LNCaP clone FGC (cell line): ENCODE measurements around the gene CAD.

ENCODE experiments used
- DNase-seq: peaks from one replicate; pipeline ENCODE4 v3.0.0-alpha.2; 2011; ENCODE audit warnings: low read depth
- H3K4me3 ChIP-seq: 2 replicates; pipeline ENCODE4 v1.5.1; 2011; ENCODE audit warnings: mild to moderate bottlenecking, low read depth, low read length, control low read depth
- TF ChIP-seq, protein P1 (sequence below): IDR thresholded peaks from 2 replicates; pipeline ENCODE4 v1.5.1; 2012; ENCODE audit warnings: mild to moderate bottlenecking; ENCODE audit not compliant: control insufficient read depth, insufficient read depth; ENCODE audit errors: extremely low read depth

CAD gene

DNA sequence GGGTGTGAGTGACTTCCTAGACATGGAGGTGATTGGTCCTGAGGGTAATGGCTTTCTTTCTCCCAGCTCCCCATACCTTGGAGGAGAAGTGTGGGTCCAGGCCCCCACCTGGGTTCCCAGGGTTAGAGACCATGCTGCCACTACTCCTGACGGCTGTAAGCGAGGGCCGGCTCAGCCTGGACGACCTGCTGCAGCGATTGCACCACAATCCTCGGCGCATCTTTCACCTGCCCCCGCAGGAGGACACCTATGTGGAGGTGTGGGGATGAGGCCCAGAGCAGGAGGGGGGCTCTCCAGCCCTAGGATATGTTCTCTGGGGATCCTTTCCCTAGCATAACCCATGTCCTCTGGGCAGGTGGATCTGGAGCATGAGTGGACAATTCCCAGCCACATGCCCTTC lies 21.8 kb downstream of the CAD start:
- TF ChIP-seq, protein P1, sequence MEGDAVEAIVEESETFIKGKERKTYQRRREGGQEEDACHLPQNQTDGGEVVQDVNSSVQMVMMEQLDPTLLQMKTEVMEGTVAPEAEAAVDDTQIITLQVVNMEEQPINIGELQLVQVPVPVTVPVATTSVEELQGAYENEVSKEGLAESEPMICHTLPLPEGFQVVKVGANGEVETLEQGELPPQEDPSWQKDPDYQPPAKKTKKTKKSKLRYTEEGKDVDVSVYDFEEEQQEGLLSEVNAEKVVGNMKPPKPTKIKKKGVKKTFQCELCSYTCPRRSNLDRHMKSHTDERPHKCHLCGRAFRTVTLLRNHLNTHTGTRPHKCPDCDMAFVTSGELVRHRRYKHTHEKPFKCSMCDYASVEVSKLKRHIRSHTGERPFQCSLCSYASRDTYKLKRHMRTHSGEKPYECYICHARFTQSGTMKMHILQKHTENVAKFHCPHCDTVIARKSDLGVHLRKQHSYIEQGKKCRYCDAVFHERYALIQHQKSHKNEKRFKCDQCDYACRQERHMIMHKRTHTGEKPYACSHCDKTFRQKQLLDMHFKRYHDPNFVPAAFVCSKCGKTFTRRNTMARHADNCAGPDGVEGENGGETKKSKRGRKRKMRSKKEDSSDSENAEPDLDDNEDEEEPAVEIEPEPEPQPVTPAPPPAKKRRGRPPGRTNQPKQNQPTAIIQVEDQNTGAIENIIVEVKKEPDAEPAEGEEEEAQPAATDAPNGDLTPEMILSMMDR = no peak
- H3K4me3 ChIP-seq = no peak overlapping the region

DNA sequence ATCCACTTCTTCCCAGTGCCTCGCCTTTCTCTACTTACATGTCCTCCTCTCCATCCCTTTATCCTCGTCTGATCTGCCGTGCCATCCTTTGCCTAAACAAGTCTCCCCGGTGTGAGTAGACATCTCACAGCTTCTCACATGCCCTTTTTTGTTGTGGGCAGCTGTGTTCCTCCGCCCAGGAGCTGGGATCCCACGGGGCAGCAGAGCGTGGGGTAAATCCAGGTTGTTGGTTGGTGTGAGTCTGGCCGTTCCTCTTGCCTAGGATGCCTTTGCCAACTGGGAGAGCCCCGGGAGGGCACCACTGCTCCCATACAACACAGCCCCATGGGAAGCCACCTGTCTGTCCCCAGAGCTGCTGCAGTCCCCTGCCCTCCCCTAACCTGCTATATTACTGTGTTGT lies 23.2 kb downstream of the CAD start:
- no peak for DNase-seq
- H3K4me3 ChIP-seq = no peak overlapping the region
- TF ChIP-seq, protein P1 = no peak

More for the DNA sequence above, 21.8 kb downstream of the CAD start:
- DNase-seq = no peak

DNA sequence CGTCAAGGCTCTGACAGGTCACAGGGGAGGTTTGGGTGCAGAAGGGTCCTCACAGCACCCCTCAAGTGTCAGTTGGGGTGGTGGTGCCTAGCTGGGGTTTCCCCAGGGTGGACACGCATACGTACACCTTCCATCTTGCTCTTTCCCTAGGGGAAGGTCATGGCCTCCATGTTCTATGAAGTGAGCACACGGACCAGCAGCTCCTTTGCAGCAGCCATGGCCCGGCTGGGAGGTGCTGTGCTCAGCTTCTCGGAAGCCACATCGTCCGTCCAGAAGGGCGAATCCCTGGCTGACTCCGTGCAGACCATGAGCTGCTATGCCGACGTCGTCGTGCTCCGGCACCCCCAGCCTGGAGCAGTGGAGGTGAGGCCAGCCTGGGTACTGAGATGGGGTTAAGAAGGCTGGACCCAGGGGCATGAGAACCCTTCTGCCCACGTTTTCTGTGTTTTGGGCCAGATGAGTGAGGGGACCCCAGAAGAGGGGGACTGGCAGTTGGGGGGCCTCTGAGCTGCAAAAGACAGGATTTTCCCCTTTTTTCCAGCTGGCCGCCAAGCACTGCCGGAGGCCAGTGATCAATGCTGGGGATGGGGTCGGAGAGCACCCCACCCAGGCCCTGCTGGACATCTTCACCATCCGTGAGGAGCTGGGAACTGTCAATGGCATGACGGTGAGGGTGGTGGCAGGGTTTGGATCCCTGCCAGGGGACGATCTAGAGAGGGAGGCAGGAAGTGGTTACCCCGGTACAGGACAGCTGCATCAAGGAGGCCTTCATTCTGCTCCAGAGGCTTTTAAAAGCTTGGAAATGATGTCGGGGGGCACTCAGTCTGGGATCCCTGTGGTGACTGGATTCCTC lies 24.8 kb downstream of the CAD start:
- TF ChIP-seq, protein P1 = no peak
- no peak overlapping the region for H3K4me3 ChIP-seq
- DNase-seq = no peak

DNA sequence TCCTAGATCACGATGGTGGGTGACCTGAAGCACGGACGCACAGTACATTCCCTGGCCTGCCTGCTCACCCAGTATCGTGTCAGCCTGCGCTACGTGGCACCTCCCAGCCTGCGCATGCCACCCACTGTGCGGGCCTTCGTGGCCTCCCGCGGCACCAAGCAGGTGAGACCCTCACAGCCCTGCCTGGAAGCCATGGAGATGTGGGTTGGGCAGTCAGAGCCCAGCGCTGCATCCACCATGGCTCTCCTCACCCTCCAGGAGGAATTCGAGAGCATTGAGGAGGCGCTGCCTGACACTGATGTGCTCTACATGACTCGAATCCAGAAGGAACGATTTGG lies 25.4 kb downstream of the CAD start:
- TF ChIP-seq, protein P1 = no peak
- no peak overlapping the region for H3K4me3 ChIP-seq
- no peak for DNase-seq

DNA sequence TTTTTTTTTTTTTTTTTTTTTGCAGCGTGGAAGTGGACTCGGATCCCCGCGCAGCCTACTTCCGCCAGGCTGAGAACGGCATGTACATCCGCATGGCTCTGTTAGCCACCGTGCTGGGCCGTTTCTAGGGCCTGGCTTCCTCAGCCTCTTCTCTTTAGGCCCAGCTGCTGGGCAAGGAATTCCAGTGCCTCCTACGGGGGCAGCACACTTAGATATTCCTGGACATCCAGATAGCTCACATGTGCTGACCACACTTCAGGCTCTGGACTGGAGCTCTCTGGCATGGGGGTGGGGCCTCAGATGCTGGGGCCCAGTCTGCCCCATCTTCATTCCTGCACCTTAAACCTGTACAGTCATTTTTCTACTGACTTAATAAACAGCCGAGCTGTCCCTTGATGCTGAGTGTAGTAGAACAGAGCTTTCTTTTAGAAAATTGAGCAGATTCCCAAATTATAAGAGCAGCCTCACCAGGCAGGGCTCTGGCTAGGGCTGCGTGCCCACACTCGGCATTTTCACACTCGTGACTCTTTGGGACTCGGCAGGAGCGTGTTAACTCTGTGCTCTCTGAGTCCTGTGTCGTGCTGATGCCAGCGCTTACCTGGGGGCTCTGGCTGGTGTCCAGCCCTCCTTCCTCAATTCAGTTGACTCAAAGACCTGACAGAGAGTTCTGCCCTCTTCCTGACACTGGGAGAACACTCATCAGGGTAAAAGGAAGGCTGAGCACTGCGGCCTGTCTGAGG lies 26.4 kb downstream of the CAD start:
- DNase-seq = no peak
- TF ChIP-seq, protein P1 = no peak
- H3K4me3 ChIP-seq = no peak overlapping the region

DNA sequence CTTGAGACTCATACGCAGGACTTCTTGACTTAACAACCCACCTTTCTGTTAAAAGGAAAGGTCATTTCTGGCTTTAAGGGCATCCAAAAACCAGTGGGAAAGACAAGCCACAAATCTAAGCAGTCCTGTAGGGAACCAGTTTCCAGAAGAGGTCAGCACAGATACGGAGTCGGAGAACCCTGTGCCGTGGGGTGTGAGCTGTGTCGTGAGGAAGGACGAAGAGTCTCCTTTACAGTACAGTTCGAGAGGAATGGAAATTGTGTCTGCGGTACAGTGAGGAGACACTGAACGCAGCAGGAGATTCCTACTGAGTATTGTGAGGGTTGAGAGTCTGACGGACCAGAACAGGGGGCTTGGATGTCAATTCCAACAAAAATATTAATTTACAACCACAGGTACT lies 27.9 kb downstream of the CAD start:
- DNase-seq = no peak
- TF ChIP-seq, protein P1 = no peak
- H3K4me3 ChIP-seq = no peak overlapping the region

DNA sequence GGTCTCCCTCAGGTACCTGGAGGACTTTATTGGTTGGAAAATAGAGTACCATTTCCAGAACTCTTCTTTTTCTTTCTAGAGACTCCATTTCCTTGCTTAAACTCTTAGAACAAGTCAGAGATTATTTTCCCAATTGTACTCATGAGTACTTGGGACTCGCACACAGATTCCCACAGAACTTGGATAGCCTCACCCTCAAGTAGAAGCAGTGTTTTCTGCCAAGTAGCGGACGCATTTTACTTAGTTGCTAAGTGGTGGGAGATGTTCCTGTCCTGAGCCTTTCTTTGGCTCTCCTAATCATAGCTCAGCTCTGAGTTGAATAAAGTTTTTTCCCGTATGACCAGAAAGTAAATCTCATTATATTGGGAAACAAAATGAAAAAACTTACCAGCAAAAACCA lies 28.5 kb downstream of the CAD start:
- DNase-seq = no peak
- TF ChIP-seq, protein P1 = no peak
- no peak overlapping the region for H3K4me3 ChIP-seq
